HG02981 (cell line): ENCODE data around the gene KCNK17.
A peak's percentile ranks its signal among the peaks of the same experiment; 100 is the strongest.

Experiments used
- ATAC-seq: cut with Tn5 transposase; IDR thresholded peaks from one replicate; pipeline ENCODE4 v1.9.1; 2021; ENCODE audit warnings: mild to moderate bottlenecking, moderate library complexity; ENCODE audit not compliant: unreplicated experiment

The KCNK17 gene

GRCh38 chr6:39339096-39339867, 25.1 kb upstream of the KCNK17 start:
- no peak for ATAC-seq

- no peak for ATAC-seq
Observed at GRCh38 chr6:39338397-39338796, 24.2 kb upstream of the KCNK17 start.

GRCh38 chr6:39335780-39336545, 21.7 kb upstream of the KCNK17 start:
- peak; percentile 81 for ATAC-seq

GRCh38 chr6:39333644-39334438, 19.6 kb upstream of the KCNK17 start:
- ATAC-seq = no peak

- no peak for ATAC-seq
Observed at GRCh38 chr6:39330476-39330875, 16.3 kb upstream of the KCNK17 start.

GRCh38 chr6:39330057-39330456, 15.8 kb upstream of the KCNK17 start:
- ATAC-seq = peak; percentile 89

GRCh38 chr6:39328066-39328465, 13.8 kb upstream of the KCNK17 start:
- no peak for ATAC-seq

- no peak for ATAC-seq
Observed at GRCh38 chr6:39327507-39327906, 13.3 kb upstream of the KCNK17 start.

- ATAC-seq = no peak
Observed at GRCh38 chr6:39322306-39322850, 8.2 kb upstream of the KCNK17 start, which contains the start of gene KCNK16. Gene KCNK16, minus strand, starts transcription at chr6:39322702. Its CDS starts 162 bp downstream, at chr6:39322540.

- ATAC-seq = no peak
Observed at GRCh38 chr6:39321761-39322160, 7.5 kb upstream of the KCNK17 start.

GRCh38 chr6:39320363-39320984, 6.3 kb upstream of the KCNK17 start:
- ATAC-seq = no peak

GRCh38 chr6:39319621-39320362, 5.6 kb upstream of the KCNK17 start:
- ATAC-seq = no peak

GRCh38 chr6:39317256-39317655, 3.0 kb upstream of the KCNK17 start:
- ATAC-seq = no peak

- no peak for ATAC-seq
Observed at GRCh38 chr6:39313526-39314272, 520 bp downstream of the KCNK17 start.

- ATAC-seq = no peak
Observed at GRCh38 chr6:39312912-39313525, 1.2 kb downstream of the KCNK17 start.

GRCh38 chr6:39310542-39310941, 3.7 kb downstream of the KCNK17 start:
- no peak for ATAC-seq

GRCh38 chr6:39309942-39310531, 4.2 kb downstream of the KCNK17 start:
- ATAC-seq = no peak

- ATAC-seq = no peak
Observed at GRCh38 chr6:39307462-39307861, 6.8 kb downstream of the KCNK17 start.
